Ishikawa (cell line): ENCODE data around the gene R3HDML.

ENCODE experiments used
- EP300 ChIP-seq: IDR thresholded peaks from 2 replicates; pipeline ENCODE4 v1.6.1; 2012; ENCODE audit warnings: borderline replicate concordance
- YY1 ChIP-seq: IDR thresholded peaks from 2 replicates; pipeline ENCODE4 v1.6.1; 2012; ENCODE audit warnings: low read depth
- TF ChIP-seq, protein P1 (sequence below): IDR thresholded peaks from 2 replicates; pipeline ENCODE4 v1.6.1; 2012; ENCODE audit warnings: low read depth, mild to moderate bottlenecking

DNA sequence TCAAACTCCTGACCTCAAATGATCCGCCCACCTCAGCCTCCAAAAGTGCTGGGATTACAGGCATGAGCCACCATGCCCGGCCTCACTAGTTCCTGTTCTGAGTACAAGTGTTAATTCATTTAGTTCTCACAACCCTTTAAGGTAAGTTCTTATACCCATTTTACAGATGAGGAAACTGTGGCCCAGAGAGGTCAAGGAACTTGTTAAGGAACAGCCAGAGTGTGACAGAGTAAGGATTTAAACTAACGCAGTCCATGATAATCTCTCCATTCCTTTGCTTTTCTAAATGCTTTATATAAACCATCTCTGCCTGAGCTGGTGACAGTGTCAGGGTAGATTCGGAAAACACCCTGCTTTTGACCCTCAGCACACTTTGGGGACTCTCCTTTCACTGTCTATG is 39.1 kb upstream of the R3HDML start:
- TF ChIP-seq, protein P1, sequence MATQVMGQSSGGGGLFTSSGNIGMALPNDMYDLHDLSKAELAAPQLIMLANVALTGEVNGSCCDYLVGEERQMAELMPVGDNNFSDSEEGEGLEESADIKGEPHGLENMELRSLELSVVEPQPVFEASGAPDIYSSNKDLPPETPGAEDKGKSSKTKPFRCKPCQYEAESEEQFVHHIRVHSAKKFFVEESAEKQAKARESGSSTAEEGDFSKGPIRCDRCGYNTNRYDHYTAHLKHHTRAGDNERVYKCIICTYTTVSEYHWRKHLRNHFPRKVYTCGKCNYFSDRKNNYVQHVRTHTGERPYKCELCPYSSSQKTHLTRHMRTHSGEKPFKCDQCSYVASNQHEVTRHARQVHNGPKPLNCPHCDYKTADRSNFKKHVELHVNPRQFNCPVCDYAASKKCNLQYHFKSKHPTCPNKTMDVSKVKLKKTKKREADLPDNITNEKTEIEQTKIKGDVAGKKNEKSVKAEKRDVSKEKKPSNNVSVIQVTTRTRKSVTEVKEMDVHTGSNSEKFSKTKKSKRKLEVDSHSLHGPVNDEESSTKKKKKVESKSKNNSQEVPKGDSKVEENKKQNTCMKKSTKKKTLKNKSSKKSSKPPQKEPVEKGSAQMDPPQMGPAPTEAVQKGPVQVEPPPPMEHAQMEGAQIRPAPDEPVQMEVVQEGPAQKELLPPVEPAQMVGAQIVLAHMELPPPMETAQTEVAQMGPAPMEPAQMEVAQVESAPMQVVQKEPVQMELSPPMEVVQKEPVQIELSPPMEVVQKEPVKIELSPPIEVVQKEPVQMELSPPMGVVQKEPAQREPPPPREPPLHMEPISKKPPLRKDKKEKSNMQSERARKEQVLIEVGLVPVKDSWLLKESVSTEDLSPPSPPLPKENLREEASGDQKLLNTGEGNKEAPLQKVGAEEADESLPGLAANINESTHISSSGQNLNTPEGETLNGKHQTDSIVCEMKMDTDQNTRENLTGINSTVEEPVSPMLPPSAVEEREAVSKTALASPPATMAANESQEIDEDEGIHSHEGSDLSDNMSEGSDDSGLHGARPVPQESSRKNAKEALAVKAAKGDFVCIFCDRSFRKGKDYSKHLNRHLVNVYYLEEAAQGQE = no peak
- TF ChIP-seq YY1 = no peak
- TF ChIP-seq EP300 = no peak
